Kidney capillary endothelial cell (primary cell): ENCODE data around the gene DCAF15.

Source experiments
- DNase-seq: peaks from one replicate; pipeline ENCODE4 v3.0.0-alpha.2; 2018; ENCODE audit warnings: low spot score

The DCAF15 gene

DNA sequence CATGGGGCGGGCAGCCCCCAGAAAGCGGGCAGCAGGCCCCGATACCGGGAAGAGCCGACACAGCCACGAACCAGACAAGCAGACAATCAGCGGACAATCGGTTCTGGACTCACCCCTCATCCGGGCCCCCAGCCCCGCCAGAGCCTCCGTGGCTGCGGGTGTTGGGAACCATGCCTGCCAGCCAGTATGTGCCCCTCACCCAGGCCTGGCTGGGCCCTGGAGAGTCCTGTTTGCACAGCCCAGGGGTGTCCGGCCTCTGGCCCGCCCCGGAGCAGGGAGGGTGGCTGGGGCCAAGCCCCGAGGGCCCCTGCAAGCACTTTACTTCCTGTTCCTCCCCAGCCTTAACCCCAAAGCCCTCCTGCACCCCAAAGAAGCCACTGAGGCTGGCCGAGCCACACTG is 21.9 kb upstream of the DCAF15 start:
- DNase-seq: no peak

DNA sequence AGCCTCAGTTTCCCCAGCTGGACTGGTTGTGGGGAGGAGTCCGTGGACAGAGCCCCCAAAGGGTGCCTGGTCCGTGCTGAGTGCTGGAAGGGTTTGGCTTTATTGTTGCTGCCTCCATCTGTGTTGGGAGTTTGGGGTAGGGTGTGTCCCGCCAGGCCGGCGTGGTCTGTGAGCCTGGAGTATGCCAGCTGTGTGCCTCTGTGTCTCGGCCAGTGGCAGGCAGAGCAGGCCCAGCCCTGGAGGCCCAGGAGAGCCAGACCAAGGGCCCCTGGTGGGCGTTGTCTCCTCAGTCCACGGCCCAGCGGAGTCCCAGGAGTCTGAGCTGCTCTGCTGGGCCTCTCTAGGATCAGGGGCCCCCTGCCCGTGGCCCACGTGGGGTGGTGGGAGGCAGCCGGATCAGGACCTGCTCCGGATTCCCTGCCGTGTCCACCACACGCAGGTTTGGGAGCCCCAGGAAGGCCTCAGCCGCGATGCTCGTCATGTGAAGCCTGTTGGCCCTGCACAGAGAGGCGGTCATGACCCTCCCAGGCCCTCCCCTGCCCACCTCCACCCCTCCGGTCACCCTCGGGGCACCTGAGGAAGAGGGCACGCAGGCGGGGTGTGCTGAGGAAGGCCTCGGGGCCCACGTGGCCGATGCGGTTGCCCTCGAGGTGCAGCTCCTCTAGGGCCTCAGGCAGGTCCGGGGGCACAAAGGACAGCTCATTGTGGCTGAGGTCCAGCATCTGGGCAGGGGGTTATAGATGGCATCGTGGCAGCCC is 20.7 kb upstream of the DCAF15 start:
- no peak for DNase-seq

DNA sequence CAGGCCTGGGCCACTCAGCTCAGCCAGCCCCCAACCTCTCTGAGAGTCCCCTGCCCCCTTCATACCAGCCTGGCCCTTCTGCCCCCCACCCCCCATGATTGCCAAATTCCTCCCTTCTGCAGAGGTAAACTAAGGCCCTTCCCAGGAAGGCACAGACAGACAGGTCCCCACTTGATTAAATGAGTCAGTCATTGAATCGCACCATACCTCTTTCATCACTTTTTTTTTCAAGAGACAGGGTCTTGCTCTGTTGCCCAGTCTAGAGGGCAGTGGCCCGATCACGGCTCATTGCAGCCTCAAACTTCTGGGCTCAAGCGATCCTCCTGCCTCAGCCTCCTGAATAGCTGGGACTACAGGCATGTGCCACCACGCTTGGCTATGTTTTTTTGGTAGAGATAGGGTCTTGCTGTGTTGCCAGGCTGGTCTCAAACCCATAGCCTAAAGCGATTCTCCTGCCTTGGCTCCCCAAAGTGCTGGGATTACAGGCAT is 20.1 kb upstream of the DCAF15 start:
- no peak for DNase-seq

DNA sequence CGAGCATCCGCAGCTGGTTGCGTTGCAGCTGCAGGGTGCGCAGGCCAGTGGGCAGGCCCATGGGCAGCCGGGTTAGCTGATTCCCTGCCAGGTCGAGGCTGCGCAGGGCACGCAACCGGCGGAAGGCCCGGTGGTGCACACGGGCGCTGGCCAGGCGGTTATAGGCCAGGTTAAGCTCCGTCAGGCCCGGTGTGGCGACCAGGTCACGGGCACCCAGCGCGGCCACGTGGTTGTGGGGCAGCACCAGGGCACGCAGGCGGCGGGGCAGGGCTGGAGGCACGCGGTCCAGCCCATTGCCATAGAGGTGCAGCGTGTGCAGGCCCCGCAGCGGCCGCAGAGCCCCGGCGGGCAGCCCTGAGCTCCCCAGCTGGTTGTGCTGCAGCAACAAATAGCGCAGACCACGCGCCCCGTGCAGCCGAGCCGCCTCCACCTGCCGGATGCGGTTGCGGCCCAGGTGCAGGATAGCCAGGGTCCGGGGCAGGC is 19.4 kb upstream of the DCAF15 start:
- DNase-seq: no peak

DNA sequence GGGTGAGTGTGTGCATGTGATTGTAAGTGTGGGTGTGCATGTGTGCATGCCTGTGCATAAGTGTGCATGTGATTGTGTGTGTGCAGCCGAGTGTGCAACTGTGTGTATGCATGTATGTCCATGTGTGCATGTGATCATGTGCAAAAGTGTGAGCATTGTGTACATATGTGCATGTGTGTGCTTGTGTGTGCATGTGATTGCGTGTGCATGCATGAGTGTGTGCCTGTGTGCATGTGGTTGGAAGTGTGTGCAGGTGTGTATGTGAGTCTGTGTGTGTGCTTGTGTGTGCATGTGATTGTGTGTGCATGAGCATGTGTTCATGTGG is 17.6 kb upstream of the DCAF15 start:
- DNase-seq: no peak

GRCh38 chr19:13935765-13936510 is 16.4 kb upstream of the DCAF15 start:
- no peak for DNase-seq

GRCh38 chr19:13937479-13938300 is 14.6 kb upstream of the DCAF15 start:
- DNase-seq: no peak

GRCh38 chr19:13938301-13939064 is 13.8 kb upstream of the DCAF15 start, which contains the start of gene PODNL1:
PODNL1 (minus strand) TSS chr19:13938417; CDS start chr19:13938181, 236 bp downstream.
- DNase-seq: no peak

DNA sequence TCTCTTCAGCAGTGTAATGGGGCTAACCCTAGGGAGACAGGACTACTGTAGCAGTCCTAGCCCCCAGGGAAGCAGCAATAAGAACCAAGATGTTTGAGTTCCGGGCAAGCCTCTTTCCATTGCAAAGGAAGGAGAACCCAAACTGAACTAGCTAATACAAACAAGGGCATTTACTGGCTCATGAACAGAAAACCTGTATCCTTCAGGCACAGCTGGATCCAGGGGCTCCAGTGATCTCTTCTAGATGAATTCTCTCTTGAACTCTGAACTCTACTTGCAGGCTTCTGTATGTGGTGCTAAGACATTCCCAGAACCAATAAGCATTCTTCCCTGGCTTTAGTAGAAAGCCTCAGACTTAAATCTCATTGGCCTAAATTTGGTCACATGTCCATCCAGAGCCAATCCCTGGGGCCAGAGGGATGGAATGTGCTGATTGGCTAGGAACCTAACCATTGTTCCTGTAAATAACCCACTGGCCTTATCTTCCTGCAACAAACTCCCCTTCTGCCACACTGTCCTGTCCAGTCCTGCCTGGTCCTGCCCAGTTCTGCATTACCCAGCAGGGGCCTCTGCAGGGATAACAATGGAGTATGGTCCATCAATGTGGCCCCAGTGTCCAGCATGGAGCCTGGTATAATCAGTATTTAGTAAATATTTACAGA is 10.2 kb upstream of the DCAF15 start:
- no peak for DNase-seq

DNA sequence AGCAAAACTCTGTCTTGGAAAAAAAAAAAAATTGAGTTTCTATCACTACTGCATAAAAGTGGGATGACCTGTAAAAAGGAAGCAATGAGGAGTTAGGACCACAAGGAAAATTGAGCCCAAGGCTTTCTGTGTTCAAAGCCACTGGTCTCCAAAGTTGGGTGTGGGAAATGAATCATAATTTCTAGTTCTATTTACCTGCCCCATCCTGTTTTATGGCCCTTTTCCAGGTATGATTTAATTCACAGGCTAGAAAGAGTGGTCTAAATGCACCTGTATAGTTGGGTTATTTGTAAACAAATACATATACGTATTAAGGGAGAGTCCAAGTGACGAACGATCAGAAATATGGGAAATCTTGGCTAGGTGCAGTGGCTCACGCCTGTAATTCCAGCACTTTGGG is 5.9 kb upstream of the DCAF15 start:
- no peak for DNase-seq

DNA sequence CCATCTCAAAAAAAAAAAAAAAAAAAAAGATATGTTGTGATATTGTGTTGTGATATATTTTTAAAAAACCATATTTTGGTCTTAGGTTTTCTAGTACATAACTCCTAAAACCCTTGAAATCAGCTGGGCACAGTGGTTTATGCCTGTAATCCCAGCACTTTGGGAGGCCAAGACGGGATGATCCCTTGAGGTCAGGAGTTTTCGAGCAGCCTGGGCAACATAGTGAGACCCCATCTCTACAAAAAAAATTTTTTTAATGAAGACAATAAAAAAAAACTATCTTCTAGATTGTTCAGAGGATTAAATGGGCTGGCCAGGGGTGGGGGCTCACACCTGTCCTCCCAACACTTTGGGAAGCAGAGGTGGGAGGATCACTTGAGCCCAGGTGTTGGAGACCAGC is 1.3 kb upstream of the DCAF15 start:
- DNase-seq: no peak

DNA sequence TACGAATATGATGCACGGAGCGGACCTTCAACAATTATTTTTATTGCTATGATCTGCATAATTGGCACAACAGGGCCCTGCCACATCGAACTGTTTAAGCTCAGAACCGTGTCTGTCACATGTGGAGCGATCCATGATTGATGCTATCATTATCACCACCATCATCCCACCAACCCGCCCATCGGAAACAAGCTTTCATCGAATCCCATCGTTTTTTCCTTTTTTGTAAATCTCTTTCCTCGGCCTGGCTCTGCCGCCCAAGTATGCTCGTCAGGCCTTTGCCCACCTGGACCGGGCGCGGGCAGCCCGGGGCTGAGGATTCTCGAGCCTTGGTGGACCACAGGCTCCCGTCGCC is 533 bp upstream of the DCAF15 start:
- no peak for DNase-seq

DNA sequence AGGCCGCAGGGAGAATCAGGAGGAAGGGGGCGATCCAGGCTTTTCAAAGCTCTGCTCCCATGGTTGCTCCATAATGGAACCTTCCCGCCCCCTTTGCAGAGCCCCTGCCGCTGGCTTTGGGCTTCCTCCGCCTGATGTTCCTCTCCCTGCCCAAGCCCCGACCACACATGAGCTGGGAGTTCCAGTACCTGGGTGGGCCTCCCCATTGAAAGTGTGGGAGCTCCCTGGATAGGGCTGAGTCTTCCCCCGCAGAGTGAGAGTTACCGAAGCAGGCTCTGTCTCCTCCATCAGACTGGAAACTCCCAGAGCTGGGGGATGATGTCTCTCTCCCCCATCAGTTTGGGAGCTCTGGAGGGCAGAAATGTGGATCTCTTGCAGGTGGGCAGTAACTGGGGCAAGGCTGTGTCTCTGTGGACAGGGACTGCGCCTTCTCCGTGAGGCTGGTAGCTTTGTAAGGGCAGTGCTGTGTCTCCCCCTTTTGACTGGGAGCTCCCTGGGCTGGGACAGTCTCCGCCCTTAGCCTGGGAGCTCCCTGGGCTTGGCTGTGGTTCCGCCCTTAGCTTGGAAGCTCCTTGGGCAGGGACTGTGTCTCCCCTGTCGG is 722 bp downstream of the DCAF15 start:
- DNase-seq: peak; percentile 36

DNA sequence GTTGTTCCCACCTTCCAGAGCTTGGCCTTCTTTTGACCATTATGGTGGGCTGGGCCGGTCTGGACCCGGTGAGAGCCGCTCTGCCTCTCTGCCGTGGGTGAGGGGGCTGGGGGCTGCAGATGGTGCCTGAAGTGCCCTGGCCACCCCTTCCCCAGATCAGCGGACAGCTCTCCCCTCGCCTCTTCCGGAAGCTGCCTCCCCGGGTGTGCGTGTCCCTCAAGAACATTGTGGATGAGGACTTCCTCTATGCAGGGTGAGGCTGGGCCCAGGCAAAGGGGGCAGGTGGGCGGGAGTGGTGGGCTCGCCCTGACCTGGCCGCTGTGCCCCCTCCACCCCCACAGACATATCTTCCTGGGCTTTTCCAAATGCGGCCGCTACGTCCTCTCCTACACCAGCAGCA is 1.9 kb downstream of the DCAF15 start:
- no peak for DNase-seq

DNA sequence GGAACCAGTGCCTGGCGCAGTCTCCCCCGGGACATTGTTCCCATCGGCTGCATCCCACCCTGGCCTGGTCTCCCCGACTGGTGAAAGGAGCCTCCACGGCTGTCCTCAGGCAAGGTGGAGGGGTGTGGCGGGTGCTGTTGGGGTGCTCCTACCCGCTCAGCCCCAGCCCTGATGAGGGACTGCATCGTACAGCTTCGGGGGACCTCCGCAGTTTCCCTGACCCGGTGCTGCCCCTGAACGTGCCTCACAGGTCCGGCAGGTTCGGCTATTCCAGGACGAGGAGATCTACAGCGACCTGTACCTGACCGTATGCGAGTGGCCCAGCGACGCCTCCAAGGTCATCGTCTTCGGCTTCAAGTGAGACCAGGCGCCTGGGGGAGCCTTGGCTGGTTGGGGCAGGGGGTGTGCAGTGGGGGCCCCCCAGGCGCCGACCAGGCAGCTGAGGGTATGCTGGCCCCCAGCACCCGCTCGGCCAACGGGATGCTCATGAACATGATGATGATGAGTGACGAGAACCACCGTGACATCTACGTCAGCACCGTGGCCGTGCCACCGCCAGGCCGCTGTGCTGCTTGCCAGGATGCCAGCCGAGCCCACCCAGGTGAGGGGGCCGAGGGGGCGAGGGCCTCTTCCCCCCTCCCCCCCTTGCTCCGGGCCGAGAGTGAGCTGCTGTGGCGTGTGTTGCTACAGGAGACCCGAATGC is 3.5 kb downstream of the DCAF15 start:
- no peak for DNase-seq

DNA sequence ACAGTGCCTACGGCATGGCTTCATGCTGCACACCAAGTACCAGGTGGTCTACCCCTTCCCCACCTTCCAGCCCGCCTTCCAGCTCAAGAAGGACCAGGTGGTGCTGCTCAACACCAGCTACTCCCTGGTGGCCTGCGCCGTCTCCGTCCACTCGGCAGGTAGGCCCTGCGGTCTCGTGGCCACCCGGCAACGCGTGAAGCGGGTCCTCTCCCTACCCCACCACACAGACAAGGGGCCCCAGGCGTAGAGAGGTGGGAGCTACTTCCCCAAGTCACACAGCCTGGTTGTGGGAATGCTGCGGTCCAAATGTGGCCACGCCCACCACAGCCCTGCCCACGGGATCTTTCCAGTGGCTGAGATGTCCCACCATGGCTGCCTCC is 4.0 kb downstream of the DCAF15 start:
- no peak for DNase-seq

DNA sequence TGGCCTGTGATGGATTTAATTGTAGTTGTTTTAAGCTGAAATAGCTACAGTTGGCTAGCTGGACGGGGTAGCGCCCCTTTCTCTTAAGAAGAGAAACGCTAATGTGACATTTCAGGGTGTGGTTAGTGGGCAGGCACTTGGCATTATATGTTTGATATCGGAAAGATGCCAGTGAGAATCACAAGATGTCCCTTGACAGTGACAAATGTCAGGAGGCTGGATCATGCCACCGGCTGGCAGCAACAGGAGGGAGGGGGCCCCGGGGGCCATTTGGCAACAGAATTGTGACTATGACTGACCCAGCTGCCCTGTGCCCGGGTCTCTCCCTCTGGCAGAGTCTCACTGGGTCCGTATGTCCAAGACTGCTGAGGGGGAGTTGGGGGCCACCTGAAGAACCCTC is 4.7 kb downstream of the DCAF15 start:
- DNase-seq: no peak

DNA sequence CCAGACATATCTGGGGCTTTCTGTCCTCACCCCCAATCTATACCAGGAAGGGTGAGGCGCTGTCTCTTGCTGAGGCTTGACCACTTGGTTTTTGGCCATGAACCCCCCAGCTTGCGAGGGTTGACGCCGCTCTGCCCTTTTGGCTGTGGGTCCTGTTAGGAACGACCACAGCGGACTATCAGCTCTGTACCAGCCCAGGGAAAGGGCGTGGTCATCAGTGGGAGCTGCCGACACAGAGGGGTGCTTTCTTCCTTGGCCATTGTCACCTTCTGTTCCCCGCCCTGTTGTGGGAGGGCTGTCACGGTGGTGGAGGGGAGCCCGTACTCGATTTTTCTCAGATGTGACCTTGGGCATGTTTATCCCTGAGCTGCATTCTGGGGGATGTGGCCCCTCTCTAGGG is 5.7 kb downstream of the DCAF15 start:
- no peak for DNase-seq

GRCh38 chr19:13959141-13959961 is 7.0 kb downstream of the DCAF15 start:
- DNase-seq: no peak
